NT2/D1 (cell line): ENCODE measurements around the gene SORCS1.

Experiments
- DNase-seq: peaks from one replicate; pipeline ENCODE4 v3.0.0-alpha.2; 2011; ENCODE audit warnings: low read depth, low spot score
- H3K27me3 ChIP-seq: 2 replicates; pipeline ENCODE4 v1.6.0; 2011; ENCODE audit warnings: mild to moderate bottlenecking; ENCODE audit not compliant: insufficient read length, insufficient read depth
- H3K36me3 ChIP-seq: 2 replicates; pipeline ENCODE4 v1.6.1; 2011; ENCODE audit warnings: mild to moderate bottlenecking, low read length, mixed read lengths; ENCODE audit not compliant: insufficient read depth, insufficient read length
- H3K4me1 ChIP-seq: 2 replicates; pipeline ENCODE4 v1.5.1; 2011; ENCODE audit not compliant: insufficient read depth, insufficient read length
- H3K4me3 ChIP-seq: 2 replicates; pipeline ENCODE4 v1.5.1; 2011; ENCODE audit warnings: low read depth; ENCODE audit not compliant: insufficient read length
- H3K9ac ChIP-seq: 2 replicates; pipeline ENCODE4 v1.6.0; 2011; ENCODE audit warnings: low read depth; ENCODE audit not compliant: insufficient read length
- H3K9me3 ChIP-seq: 2 replicates; pipeline ENCODE4 v1.5.1; 2011; ENCODE audit warnings: mild to moderate bottlenecking, low read length; ENCODE audit not compliant: insufficient read depth
- SUZ12 ChIP-seq: IDR thresholded peaks from 2 replicates; pipeline ENCODE4 v1.6.1; 2011; ENCODE audit not compliant: insufficient read length, insufficient read depth; ENCODE audit errors: extremely low read depth
- YY1 ChIP-seq: IDR thresholded peaks from 2 replicates; pipeline ENCODE4 v1.6.1; 2011; ENCODE audit not compliant: insufficient read length, insufficient read depth
- ZNF274 ChIP-seq: IDR thresholded peaks from 2 replicates; pipeline ENCODE4 v1.6.1; 2011; ENCODE audit warnings: mild to moderate bottlenecking, low read depth, low read length

SORCS1 gene

GRCh38 chr10:106826716-106827115 lies 337.8 kb downstream of the SORCS1 start:
- Histone ChIP-seq H3K36me3 (no peaks in the 10 kb centered on the region), H3K27me3 (no peaks in the 10 kb centered on the region), H3K4me3 (no peak overlapping the region), H3K9me3 (no peaks in the 10 kb centered on the region), H3K9ac (no peak overlapping the region), H3K4me1 (no peaks in the 10 kb centered on the region)
- TF ChIP-seq SUZ12 (no peak), ZNF274 (no peak), YY1 (no peak)
- DNase-seq: no peak

- Histone ChIP-seq H3K9ac (no peak overlapping the region), H3K4me1 (no peaks in the 10 kb centered on the region)
These were observed 338.7 kb downstream of the SORCS1 start for GRCh38 chr10:106825576-106826364.

GRCh38 chr10:106820579-106820978 lies 343.9 kb downstream of the SORCS1 start:
- Histone ChIP-seq H3K27me3 (no peaks in the 10 kb centered on the region), H3K9ac (no peak overlapping the region), H3K4me1 (no peaks in the 10 kb centered on the region), H3K9me3 (no peaks in the 10 kb centered on the region), H3K4me3 (no peak overlapping the region), H3K36me3 (no peaks in the 10 kb centered on the region)
- TF ChIP-seq SUZ12: no peak
- TF ChIP-seq YY1: no peak
- no peak for DNase-seq

More at GRCh38 chr10:106825576-106826364, 338.7 kb downstream of the SORCS1 start:
- Histone ChIP-seq H3K4me3 (no peak overlapping the region), H3K27me3 (no peaks in the 10 kb centered on the region), H3K9me3 (no peaks in the 10 kb centered on the region), H3K36me3 (no peaks in the 10 kb centered on the region)
- DNase-seq: no peak
- TF ChIP-seq ZNF274: no peak
- TF ChIP-seq SUZ12: no peak
- TF ChIP-seq YY1: no peak

DNA sequence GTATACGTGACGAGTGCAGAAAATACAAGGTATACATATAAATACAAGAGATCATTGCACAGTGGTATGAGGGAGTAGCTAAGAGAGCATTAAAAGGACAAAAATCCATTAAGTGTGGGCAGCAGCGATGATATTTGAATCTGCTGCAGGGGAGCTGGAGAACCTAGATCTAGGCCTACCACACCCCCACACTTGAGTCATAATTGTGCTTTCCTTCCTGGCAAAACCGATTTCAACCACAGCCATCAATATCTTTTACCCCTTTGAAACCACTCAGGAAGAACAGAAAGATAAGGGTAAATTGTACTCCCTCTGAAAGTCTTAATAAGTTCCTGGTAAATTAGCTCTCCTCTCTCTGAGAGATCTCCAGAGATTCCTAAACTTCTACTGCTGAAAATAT lies 345.0 kb downstream of the SORCS1 start:
- DNase-seq: no peak
- H3K36me3 ChIP-seq: no peaks in the 10 kb centered on the region
- no peak for TF ChIP-seq SUZ12
- no peak for TF ChIP-seq YY1
- TF ChIP-seq ZNF274: no peak
- H3K4me1 ChIP-seq: no peaks in the 10 kb centered on the region
- no peak overlapping the region for H3K9ac ChIP-seq
- no peaks in the 10 kb centered on the region for H3K9me3 ChIP-seq
- no peak overlapping the region for H3K4me3 ChIP-seq
- no peaks in the 10 kb centered on the region for H3K27me3 ChIP-seq

GRCh38 chr10:106816318-106817085 lies 348.0 kb downstream of the SORCS1 start:
- no peak for DNase-seq
- Histone ChIP-seq H3K4me1 (no peaks in the 10 kb centered on the region), H3K36me3 (no peaks in the 10 kb centered on the region), H3K9ac (no peak overlapping the region), H3K27me3 (no peaks in the 10 kb centered on the region), H3K4me3 (no peak overlapping the region), H3K9me3 (no peaks in the 10 kb centered on the region)
- TF ChIP-seq YY1: no peak

GRCh38 chr10:106815427-106816043 lies 349.0 kb downstream of the SORCS1 start:
- Histone ChIP-seq H3K9ac (no peak overlapping the region), H3K4me1 (no peaks in the 10 kb centered on the region), H3K36me3 (no peaks in the 10 kb centered on the region), H3K27me3 (no peaks in the 10 kb centered on the region), H3K4me3 (no peak overlapping the region), H3K9me3 (no peaks in the 10 kb centered on the region)
- DNase-seq: no peak
- TF ChIP-seq ZNF274 (no peak), SUZ12 (no peak), YY1 (no peak)

DNA sequence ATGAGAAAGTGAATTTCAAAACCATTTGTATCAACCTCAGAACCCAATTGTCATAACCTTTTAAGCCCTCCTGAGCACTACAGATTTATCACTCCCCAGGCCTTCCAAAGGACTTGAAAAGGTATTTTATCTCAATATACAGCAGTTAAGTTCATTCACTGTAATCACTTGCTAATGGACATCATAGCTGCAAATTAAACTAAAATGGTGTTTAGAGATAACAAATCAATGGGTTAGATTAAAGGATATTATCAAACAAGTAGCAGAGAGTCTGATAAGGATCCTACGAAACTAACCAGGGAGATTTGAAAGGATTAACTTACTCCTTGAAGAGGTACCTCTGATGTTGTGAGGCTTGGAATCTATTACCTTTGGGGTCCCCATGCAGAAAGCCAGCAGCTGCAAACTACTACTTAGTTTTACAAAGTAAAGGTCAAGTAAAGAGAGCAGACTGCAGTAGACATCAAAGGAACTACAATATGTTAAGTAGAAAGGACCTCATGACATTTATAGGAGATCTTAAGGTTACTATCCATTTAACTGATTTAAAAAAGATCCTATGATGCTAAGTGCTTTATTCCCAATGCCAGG lies 359.4 kb downstream of the SORCS1 start:
- TF ChIP-seq SUZ12 (no peak), YY1 (no peak), ZNF274 (no peak)
- H3K4me1 ChIP-seq: no peaks in the 10 kb centered on the region
- no peaks in the 10 kb centered on the region for H3K9me3 ChIP-seq
- H3K36me3 ChIP-seq: no peaks in the 10 kb centered on the region
- DNase-seq: no peak
- H3K9ac ChIP-seq: no peak overlapping the region
- H3K4me3 ChIP-seq: no peak overlapping the region
- no peaks in the 10 kb centered on the region for H3K27me3 ChIP-seq
